HG02981 (cell line): ENCODE data around the gene RESP18.
A peak's percentile ranks its signal among the peaks of the same experiment; 100 is the strongest.
"Not testable (repeated sequence)": the region's sequence is repeated elsewhere in the genome, so short reads cannot be mapped to it uniquely, and the experiment has no call there.

Experiments
- ATAC-seq: cut with Tn5 transposase; IDR thresholded peaks from one replicate; pipeline ENCODE4 v1.9.1; 2021; ENCODE audit warnings: mild to moderate bottlenecking, moderate library complexity; ENCODE audit not compliant: unreplicated experiment

The RESP18 gene

DNA sequence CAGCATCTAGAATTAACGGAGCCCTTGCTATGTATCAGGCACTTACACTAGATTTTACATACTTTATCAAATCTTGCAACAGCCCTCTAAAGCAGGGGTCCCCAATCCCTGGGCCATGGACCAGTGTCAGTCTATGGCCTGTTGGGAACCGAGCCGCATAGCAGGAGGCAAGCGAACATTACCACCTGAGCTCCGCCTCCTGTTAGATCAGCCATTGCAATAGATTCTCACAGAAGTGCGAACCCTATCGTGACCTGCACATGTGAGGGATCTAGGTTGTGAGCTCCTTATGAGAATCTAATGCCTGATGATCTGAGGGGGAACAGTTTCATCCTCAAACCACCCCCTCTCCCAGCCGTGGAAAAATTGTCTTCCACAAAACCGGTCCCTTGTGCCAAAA is 39.9 kb downstream of the RESP18 start:
- ATAC-seq: no peak

DNA sequence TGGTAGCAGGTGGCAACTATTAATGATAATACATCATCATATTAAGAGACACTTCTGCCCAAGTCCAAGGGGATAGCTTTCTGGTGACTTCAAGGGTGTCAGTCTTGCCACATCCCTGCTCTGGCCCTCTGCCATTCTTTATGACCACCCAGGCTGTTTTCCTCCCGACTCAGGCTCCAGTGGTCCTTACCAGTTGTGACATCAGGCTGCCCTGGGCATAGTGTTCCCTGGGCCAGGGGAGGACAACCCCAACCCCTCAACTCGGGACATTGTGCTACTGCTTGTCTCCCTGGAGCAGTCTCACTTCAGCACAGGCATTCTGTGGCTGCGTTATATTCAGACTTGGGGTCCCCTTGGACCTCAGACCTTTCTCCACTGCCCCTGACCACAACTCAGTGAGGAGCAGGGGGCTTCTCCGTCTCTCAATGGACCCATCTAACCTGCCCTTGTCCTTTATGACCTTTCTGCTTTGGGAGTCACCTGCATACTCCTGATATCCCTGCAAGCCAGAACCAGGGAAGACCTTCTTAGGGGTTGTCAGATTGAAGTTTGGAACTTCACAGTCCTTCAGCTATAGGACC is 40.5 kb downstream of the RESP18 start:
- ATAC-seq: no peak

DNA sequence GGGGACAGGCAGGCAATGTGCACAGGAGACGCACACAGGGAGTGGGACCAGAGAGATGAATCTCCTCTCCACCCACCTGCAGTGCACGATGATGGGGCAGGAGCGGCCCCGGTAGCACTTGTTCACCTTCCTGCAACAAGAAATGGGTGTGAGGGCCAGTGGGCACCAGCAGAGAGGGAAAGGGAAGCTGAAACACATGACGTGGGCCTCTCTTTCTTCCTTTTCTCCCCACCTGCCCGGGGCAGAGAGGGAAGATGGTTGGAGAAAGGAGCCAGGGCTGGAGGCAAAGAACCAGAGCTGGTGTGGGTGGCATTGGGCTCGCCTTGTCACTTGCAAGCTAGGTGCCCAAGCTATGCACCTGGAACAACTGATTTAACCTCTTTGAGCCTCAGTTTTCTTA is 41.1 kb downstream of the RESP18 start:
- ATAC-seq: no peak

DNA sequence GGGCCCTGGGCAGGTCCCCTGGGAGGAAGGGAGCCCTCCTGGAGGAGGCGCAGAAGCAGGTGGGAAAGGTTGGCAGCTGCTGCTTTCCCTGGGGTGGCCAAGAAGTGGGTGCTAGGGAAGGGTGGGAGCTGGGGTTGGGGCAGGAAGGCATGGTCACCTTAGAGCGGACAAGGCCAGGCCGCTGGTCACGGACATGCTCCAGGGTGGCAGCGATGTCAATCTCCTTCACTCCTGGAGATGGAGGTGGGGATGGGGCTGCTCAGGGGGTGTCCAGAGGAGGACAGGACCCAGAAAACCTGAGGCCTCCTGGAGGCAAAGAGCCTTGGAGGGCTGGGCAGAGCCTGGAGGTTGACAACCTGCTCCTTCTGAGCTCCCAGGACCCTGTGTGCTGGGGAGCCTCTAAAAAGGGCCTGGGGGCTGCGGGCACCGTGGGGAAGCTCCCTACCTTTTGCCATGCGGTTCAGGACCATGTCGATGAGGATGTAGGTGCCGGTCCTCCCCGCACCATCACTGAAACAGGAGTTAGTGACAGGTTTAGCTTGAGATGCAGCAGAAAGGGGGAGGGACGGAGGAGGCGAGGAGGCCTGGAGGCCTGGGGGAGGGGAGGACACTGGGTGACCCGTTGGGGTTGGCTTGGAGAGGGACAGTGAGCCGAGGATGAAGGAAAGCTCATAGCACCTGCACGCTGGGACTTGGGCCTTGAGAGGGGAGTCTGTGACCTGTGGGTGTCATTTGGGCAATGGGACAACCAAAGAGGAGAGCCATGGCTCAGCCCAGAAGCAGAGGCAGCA is 42.0 kb downstream of the RESP18 start:
- no peak for ATAC-seq

DNA sequence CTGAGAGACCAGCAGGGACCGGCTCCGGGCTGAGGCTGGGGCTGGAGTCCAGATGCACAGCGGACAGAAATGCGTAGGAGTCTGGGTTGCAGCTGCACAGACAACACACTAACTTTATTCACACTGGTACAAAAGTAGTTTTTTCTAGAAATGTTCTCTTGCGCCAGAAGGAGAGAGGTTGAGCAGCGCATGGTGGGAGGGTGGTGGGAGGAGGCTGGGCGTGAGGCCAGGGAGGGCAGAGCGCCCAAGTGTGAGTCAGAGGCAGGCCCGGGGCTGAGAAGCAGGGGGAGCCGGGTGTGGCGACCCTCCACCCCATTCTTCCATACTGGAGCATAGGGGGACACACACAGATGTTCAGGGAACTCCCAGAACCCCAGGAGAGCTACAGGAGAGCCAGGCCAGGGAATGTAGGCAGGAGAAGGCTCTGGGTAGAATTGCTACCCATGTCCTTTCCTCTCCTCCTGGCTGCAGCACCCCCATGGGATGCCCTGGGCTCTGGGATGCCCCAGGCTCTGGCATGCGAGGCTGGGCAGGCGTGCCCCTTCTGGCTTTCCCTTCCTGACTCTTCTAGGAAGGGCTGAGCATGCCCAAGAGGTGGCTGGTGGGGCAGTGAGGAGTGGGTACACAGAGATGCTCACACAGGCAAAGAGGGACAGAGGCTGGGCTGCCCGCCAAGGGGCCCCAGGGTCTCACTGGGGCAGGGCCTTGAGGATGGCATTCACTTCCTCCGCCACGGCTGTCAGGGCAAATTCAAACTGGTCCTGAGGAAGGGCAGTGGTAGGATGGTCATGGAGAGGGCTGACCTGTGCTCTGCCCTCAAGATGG is 42.8 kb downstream of the RESP18 start:
- ATAC-seq: no peak

DNA sequence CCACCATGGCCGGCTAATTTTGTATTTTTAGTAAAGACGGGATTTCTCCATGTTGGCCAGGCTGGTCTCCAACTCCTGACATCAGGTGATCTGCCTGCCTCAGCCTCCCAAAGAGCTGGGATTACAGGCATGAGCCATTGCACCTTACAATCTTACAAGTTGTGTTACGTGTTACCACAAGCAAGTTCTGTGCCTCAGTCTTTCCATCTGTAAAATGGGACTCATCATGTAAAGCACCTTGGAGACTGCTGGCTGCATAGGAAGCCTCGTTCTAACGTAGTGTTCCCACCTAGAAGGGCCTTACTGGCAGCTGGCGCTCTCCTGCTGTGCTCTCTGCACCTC is 43.4 kb downstream of the RESP18 start:
- no peak for ATAC-seq

DNA sequence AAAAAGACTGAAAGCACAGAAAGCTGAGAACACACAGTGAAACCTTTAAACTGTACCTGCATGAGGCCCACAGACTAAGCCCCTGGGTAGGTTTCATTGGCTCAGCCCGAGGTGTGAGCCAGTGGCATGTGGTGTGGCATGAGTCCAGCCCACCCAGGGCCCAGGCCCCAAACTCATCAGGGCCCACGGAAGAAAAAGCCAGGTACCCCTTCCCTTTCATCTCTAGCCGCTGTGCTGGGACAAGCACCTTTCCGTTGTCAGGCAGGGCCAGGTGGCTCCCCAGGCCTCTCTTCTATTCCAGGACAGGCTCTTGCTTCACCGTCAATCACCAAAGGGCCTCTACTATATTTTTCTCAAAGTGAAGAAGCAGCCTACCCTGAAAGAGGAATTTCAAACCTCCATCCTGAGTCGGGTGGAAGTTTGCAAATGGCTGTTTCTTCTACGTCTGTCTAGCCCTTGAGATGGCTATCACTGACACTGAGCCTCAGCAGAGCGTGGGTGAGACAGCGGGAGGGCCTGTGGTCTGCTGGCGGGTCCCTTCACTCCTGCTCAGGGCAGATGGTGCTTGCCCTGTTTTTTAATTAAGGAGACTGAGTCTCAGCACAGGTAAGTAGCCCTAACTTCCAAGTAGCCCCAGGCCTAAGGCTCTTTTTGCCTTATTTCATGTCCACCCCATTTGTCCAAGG is 44.8 kb downstream of the RESP18 start:
- no peak for ATAC-seq

DNA sequence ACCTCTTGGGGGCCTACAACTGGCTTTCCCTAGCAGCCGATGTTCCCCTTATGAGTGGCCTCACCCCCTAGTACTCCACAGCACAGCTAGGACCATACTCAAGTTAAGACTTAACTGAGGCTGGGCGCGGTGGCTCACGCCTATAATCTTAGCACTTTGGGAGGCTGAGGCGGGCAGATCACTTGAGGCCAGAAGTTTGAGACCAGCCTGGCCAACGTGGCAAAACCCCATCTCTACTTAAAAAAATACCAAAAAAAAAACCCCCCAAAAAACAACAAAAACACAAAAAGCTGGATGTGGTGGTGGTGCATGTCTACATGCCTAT is 45.5 kb downstream of the RESP18 start:
- not testable (repeated sequence) for ATAC-seq

DNA sequence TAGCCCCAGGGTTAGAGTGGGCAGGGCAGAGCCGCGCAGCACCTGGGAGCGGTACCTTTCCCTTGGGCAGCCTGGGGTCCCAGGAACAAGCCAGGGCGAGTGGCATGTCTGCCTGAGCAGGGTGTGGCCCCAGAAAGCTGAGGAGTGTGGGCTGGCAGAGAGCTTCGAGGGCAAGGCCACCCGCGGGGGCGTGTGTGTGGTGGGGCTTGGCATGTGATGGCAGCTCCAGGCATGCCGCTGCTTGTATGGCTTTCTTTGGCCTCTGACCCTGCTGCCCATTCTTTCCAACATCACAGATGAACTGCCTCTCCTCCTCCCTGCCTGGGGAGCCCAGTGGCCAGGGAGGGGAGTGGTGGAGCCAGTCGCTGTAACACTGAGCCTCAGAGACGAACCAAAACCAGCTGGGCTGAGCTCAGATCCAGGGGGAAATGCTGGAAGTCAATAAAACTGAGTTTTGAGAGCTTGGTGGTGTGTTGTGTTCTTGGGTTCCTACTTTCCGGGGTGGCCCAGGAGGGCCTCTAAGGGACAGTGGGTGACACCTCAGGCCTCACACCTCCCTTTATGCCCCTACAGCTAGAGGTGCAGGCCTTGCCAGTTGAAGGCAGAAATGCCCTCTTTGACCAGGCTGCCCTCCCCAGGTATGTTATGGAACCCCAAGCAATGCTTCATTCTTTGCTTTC is 46.0 kb downstream of the RESP18 start:
- no peak for ATAC-seq

DNA sequence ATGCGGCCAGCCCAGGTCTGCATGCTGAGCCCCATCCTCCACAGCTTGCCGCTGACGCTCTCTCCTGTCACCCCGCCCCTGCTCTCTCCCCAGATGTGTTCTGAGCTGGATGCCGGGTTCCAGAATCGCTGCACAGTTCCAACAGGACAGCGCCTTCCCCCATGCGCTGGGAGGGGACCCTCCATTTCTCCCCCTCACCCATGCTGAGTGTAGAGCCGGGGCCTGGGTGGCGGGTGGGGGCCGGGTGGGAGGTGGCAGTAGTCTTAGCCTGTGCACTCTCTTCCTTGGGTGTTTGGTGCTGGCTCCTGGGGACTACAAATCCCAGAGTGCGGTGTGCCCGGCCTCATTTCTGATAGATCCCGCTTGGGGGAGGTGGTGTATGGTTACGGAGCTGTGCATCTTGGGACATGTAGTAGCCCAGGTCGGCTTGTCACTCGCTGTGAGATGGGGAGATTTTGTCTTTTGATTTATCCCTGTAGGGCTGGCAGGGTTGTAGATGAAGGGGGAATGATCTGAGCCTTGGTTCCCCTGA is 46.6 kb downstream of the RESP18 start:
- ATAC-seq: no peak

DNA sequence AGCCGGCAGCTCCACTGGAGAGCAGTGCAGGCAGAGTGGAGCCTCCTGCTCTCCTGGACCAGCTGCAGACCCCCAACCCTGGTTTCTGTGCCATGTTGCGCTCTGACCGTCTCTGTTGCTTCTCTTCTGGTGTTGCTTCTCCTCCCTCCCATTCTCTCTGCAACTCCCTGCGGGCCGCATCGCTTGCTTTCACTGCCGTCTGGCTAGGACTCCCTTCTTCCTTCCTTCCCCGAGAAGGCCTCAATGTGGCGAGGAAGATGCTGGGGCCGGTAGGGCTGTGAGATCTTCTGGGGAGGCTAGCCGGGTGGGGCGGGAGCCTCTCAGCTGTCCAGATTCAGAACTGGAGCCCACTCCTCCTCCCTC is 47.2 kb downstream of the RESP18 start:
- no peak for ATAC-seq

DNA sequence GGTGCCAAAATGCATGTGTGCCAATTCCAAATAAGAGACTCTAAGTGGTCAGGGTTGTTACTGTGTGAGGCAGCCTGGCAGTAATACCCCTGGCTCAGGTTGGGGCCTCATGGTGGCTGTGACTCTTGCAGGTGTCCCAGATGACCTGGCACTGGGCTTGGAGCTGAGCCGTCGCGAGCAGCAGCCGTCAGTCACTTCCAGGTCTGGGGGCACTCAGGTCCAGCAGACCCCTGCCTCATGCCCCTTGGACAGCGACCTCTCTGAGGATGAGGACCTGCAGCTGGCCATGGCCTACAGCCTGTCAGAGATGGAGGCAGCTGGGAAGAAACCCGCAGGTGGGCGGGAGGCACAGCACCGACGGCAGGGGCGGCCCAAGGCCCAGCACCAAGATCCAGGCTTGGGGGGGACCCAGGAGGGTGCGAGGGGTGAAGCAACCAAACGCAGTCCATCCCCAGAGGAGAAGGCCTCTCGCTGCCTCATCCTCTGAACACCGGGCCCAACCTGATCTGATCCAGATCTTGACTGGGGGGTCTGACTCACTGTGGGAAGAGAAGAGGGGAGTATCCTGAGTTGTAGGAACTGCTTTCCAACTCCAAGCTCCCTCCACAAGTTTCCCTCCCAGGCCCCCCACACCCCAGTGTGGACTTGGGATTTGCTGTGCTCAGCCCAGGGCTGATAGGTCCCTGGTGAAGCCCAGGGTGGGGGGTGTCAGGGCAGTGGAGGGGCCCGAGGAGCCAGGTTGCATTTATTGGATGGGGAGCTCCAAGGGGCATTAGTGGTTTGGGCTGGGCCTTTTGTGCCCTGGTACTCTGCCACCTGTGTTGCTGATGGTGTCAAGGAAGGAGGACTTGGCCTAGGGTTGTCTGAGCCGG is 47.8 kb downstream of the RESP18 start:
- no peak for ATAC-seq

DNA sequence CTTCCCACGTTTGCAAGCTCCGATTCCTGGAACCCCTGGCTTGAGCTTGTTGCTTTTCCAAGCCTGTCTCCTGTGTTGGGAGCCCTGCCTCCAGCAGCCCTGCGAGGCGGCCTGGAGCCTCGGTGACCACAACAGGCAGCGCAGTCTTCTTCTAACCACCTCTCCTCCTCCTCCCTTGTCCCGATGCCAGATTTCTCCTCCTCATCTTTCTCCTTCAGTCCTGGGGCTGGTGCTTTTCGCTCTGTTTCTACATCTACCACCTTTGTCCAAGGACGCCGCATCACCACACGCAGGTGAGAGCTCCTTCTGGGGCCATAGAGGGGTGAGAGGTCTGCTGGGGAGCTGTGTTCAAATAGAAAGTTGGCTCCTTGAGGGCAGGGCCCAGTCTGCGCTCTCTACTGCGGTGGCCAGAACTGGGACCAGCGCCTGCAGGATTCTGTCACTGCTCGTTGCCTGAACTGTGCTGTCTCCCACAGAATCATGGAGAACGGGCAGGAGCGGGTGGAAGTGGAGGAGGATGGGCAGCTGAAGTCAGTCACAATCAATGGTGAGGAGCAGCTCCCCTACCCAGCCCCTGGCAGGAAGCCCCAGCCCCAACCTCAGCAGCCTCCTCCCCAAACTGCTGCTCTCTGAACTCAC is 49.5 kb downstream of the RESP18 start:
- ATAC-seq: no peak

DNA sequence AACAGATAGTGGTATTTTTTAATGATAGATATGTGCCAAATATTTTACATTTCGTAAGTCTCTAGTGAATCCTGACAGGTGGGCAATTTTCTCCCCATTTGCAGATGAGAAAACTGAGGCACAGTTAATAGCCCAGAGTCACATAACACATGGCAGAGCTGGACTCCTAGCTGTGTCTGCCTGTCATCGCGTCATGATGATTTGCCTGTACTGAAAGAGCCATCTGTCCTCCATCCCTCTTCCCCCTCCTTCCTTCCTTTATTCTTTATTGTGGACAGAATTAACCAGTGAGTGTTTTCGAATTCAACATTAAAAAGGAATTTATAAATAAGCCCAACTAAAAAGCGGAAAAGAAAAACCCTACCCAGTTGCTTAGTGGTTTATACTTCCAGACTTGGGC is 50.2 kb downstream of the RESP18 start:
- ATAC-seq: no peak

DNA sequence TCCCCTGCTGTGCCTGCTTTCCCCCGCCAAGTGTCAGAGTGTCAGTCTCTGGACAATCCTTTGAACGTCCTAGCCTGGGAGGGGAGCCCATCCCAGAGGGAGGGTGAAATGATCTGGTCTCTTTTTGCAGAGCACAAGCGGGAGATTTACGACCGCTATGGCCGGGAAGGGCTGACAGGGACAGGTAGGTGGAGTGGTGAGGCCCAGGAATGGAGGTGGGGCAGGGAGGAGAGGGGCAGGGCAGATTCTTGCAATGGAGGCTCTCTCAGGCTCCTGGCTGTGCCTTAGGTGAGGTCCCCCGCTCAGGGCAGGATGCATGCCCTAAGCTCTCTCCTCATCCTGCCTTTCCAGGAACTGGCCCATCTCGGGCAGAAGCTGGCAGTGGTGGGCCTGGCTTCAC is 51.0 kb downstream of the RESP18 start:
- no peak for ATAC-seq

DNA sequence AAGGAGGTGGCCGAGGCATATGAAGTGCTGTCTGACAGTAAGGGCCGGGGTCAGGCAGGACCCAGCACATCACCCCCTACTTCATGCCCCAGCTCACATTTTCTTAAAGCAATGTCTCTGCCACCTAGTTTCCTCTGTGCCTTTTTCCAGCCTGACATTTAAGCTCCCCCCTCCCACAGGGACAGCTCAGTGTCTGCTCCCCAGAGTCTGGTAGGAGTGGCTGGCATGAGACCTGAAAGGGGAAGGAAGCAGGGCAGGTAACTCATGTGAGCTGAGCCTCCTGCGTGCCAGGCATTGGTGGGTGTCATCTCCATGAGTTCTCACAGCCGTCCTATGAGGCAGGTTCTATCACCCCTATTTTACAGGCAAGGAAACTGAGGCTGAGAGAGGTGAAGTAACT is 51.9 kb downstream of the RESP18 start:
- no peak for ATAC-seq

DNA sequence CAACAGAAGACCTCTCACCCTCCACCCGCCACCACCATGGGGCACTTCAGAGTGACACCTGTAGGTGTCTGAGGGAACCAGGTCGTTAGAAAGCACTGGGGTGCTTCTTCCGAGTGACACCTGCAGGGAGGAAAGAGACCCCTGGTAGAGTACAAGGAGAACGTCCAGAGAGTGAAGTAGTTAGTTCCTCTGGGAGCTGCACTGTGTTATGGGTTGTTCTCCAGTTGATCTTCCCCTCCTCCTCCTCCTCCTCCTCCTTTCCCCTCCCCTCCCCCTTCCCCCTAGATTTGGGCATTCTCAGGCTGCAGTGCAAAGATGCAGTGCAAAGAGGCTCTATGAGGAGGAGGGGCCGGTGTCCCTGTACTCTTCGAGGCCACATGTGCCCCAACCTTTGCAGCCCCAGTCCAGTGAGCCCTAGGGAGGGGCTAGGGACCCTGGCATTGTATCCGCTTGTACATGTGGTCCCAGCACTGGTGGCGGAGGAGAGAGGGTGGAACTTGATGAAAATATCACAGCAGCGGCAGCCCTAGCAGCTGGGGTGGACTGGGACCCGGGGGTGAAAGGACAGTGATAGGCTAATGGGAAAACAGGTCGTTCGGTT is 52.5 kb downstream of the RESP18 start:
- ATAC-seq: no peak

DNA sequence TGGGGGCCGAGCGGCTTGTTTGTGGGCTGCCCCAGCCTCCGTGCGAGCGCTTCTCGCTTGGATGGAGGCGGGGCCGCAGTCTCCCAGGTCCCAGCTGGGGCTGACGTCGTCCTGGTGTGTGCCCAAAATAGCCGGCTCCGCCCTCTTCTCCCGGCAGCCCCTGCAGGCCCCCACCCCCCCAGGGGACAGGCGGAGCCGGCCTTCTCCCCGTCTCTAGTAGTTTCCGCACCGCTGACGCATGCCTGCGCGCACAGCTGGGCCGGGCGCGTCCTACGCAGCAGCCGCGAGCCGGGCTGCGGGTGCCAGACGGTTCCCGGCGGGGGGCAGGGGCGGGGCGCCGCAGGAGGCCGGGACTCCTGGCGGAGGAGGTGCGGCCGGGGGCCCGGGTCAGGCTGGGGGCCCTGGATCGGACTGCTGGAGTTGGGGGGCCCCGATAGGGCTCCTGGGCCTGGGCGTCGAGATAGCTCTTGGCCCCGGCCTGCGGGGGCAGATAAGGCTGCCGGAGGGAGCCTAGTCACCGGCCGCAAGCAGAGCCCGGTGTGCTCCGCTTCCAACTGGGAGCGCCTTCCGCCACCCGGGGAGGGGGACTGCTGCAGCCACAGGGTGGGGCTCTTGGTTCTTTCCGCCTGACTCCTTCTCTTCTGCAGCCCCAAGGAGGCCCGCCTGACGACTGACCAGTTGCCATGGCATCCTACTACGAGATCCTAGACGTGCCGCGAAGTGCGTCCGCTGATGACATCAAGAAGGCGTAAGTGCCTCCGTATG is 53.2 kb downstream of the RESP18 start, which contains the start of gene DNAJB2:
TSS of gene DNAJB2 (plus strand) at position 216 of the 765 bp plus-strand sequence. CDS start at position 684, 468 bp downstream.
- ATAC-seq: peak; percentile 81
